GM21360 (cell line): ENCODE data around the gene SOBP.

ENCODE experiments used
- ATAC-seq: cut with Tn5 transposase; IDR thresholded peaks from one replicate; pipeline ENCODE4 v1.9.1; 2021; ENCODE audit warnings: mild to moderate bottlenecking, moderate library complexity; ENCODE audit not compliant: unreplicated experiment

Gene SOBP

DNA sequence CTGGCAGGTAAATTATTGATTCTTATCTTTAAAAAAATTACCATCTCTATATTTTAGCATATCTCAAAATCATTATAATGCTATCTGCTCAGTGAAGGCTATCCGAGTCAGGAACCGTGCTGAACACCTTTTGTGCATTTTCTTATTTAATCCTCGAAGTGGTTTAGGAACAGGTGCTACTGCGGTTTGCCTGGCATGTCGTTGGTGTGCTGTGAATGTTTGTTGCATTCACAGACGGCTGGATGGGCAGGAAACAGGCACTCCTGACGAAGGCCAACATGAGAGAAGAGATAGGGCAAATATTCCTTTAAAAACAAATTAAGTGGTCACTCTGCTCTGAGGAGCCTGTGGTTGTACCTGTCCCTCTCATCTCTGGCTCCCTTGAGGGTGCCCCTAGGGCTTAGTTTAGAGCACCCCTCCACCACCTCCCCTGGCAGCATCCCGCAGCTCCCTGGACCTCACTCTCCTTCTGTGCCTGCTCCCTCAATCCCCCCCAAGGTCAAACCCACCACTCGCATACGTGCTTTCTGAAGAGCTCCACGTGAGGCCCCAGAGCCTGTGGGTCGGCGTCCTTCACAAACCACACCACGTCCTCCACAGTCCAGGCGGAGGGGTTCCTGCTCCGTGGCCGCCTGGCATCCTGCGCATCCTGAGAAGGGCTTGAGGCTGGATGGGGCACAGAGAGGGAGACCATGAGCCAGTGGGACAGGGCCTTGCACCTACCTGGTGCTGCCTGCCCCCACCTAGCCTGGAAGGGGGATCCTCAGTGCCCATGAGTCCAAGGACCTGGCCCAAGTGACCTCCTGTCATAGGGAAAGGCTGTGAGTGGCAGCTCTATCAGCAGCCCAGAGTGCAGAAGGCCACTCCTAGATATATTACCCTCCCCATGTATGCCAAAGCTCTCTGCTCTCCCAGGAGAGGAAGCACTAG lies 217.7 kb downstream of the SOBP start:
- ATAC-seq, result no peak

GRCh38 chr6:107708435-107708834 lies 218.5 kb downstream of the SOBP start:
- ATAC-seq, result no peak

DNA sequence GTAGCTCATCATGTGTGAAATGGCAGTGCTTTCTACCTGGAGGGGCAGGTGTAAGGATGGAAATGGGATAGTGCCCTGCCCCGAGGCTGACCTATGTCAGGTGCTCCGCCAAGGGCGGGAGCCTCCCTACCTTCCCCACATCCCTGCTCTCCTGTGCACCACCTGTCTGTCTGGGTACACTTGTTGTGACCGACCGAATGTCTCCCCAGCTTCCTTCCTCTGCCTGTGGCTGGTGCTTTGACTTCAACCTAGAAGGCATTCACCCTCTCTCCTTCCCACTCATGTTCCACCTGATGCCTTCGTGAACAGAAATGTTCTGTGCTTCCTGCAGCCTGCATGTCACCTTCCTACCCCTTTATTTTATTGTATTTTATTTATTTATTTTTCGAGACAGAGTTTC lies 219.4 kb downstream of the SOBP start:
- ATAC-seq, result no peak
